Brain microvascular endothelial cell (primary cell): ENCODE data around the gene UVSSA.

Source experiments
- DNase-seq: peaks from one replicate; pipeline ENCODE4 v3.0.0-alpha.2; 2020
- H3K27ac ChIP-seq: fragments of 250-450 bp; sonication (Bioruptor Pico); 2 replicates; pipeline ENCODE4 v1.5.1; 2020; ENCODE audit warnings: mild to moderate bottlenecking, moderate library complexity
- H3K27me3 ChIP-seq: fragments of 250-450 bp; sonication (Bioruptor Pico); replicated peaks from 2 replicates; pipeline ENCODE4 v1.5.1; 2020; ENCODE audit warnings: mild to moderate bottlenecking
- H3K36me3 ChIP-seq: fragments of 250-450 bp; sonication (Bioruptor Pico); replicated peaks from 2 replicates; pipeline ENCODE4 v1.5.1; 2020; ENCODE audit warnings: mild to moderate bottlenecking
- H3K4me3 ChIP-seq: 2 replicates; pipeline ENCODE4 v1.5.1; 2011; ENCODE audit warnings: low read depth, mild to moderate bottlenecking, control low read depth, low read length, moderate library complexity
- CTCF ChIP-seq: IDR thresholded peaks from 2 replicates; pipeline ENCODE4 v1.5.1; 2011; ENCODE audit warnings: low read depth, mild to moderate bottlenecking, moderate library complexity, low read length, control low read depth, inconsistent platforms; ENCODE audit errors: missing control alignments
- in situ Hi-C: cut with HindIII; loops from 2 replicates; pipeline ENCODE4 v1.10.0; 2017; ENCODE audit warnings: low sequenced_read_pairs, low pct_ligation_motif_present

The UVSSA gene

DNA sequence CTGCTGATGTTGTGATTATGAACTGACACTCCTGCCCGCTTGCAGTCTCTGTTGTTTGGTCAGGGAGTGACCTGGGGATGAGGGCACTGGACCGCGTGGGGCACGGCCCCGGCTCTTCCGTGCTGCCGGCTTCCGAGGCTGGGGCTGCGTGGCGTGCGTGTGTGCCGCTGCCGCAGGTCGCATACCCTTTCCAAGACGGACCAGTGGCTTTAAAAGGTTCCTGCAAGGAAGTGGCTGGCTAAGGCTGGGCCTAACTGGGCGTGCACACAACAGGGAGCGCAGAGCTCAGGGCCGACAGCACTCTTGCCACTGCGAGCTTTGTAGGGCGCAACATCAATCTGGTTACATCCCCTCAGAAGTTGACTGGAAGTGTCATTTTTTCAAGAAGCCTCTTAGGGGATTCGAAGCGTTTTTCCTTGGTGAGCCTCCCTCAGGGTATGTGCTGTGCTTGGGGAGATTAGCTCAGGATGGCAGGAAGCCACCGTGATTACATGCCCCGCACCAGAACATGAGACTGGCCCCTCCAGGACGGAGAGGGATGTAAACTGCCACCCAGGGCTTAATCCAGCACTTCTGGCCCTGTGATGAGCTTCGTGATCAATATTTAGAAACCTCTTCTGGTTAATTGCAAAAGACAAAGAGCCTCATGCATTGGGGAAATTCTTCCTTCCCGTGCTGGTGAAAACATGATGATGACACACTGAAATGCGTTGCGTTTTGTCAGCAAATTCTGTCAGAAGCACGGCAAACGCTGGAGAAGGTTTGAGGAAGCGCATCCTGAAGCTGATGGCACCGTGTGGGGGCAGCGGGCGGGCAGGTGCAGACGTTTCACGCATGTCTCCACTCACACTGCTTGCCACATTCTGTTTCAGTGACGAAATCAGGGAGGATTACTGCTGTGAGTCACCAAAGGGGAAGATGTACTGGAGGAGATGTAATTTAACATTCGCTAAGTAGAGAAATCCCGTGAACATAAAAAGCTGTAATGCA is 46.2 kb upstream of the UVSSA start:
- DNase-seq: peak; percentile 26
- H3K27me3 ChIP-seq: no peaks in the 10 kb centered on the region
- no peak for TF ChIP-seq CTCF
- no peak overlapping the region for H3K27ac ChIP-seq
- in situ Hi-C loops: no loop called here
- H3K4me3 ChIP-seq: no peak overlapping the region
- H3K36me3 ChIP-seq: peaks cover 24% of the 10 kb centered on the region

DNA sequence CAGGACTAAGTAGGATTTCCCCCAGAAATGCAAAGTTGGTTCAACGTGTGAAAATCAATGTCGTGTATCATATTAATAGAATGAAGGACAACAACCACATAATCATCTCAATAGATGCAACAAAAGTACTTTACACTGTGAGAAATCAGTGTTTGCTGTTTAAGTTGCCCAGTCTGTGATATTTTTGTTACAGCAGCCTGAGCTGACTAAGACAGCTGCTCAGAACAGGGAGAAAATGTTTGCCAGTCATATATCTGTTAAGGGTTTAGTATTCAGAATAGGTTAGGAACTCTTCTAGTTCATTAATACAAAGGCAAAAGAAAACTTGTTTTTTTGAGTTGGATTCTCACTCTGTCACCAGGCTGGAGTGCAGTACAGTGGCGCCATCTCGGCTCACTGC is 44.8 kb upstream of the UVSSA start:
- no peak overlapping the region for H3K27ac ChIP-seq
- H3K36me3 ChIP-seq: peaks cover 24% of the 10 kb centered on the region
- no peaks in the 10 kb centered on the region for H3K27me3 ChIP-seq
- H3K4me3 ChIP-seq: no peak overlapping the region
- in situ Hi-C loops: no loop called here
- no peak for TF ChIP-seq CTCF
- DNase-seq: no peak

- DNase-seq: no peak
- H3K27ac ChIP-seq: no peak overlapping the region
- no peak for TF ChIP-seq CTCF
- H3K4me3 ChIP-seq: no peak overlapping the region
- peaks cover 8% of the 10 kb centered on the region for H3K36me3 ChIP-seq
- in situ Hi-C loops: no loop called here
- H3K27me3 ChIP-seq: no peaks in the 10 kb centered on the region
These were observed 41.7 kb upstream of the UVSSA start for GRCh38 chr4:1305261-1305711.

DNA sequence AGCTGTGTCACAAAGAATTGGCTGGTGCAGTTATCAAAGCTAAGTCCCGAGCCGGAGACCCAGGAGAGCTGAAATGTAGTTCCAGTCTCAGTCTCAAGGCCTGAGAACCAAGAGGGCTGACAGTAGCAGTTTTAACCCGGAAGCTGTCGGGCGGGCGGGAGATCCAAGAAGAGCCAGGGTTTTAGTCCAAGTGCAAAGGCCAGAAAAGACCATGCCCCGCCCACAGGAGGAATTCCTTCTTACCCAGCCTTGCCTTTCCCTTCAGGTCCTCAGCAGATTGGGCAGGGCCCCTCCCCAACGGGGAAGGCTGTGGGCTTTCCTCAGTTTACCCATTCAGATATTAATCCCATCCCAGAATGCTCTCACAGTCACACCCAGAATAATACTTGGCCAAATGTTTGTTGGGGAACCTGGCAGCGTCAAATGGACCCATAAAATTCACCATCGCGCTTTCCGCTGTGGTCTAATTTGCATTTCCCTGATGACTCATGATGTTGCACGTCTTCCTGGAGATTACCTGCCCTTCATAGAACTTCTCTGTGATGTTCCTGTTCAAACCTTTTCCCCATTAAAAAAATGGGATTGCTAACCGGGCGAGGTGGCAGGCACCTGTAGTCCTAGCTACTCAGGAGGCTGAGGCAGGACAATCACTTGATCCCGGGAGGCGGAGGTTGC is 41.1 kb upstream of the UVSSA start:
- Histone ChIP-seq H3K4me3 (no peak overlapping the region), H3K27me3 (no peaks in the 10 kb centered on the region), H3K36me3 (peaks cover 1% of the 10 kb centered on the region), H3K27ac (no peak overlapping the region)
- in situ Hi-C loops: no loop called here
- no peak for TF ChIP-seq CTCF
- no peak for DNase-seq

- Histone ChIP-seq H3K36me3 (peaks cover 5% of the 10 kb centered on the region), H3K4me3 (no peak overlapping the region)
These were observed 38.9 kb upstream of the UVSSA start for GRCh38 chr4:1307951-1308735.

More at GRCh38 chr4:1307951-1308735, 38.9 kb upstream of the UVSSA start:
- Histone ChIP-seq H3K27ac (no peak overlapping the region), H3K27me3 (no peaks in the 10 kb centered on the region)
- DNase-seq: no peak
- no peak for TF ChIP-seq CTCF
- in situ Hi-C loops: no loop called here
